COLO668 (cell line): ENCODE data around the gene TTC21A.

Experiments used
- DNase-seq: peaks from one replicate; lab custom pipeline; 2025; ENCODE audit not compliant: unreplicated experiment; lab: John Stamatoyannopoulos, UW

TTC21A gene

DNA sequence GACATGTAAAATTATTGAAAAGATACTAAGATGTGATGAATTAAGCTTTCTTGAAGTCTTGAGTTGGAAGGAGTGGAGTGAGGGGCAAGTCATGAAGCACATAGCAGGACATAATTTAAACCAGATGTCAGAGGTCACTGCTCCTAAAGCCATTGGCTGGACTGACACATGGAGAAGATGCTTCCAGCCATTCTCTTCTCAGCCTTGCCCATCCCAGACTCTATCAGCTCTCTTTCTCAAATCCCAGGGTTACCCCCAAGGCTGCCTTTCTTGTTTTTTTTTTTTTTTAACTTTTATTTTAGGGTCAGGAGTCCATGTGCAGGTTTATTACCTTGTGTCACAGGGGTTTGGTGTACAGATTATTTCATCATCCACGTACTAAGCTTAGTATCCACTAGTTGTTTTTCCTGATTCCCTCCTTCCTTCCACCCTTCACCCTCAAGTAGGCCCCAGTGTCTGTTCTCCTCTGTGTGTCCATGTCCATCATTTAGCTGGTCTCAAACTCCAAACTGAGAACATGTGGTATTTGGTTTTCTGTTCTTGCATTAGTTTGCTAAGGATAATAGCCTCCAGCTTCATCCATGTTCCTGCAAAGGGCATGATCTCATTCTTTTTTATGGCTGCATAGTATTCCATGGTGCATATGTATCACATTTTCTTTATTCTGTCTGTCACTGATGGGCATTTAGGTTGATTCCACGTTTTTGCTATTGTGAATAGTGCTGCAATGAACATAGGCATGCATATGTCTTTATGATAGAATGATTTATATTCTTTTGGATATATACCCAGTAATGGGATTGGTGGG, 66.0 kb downstream of the TTC21A start:
- DNase-seq = no peak

DNA sequence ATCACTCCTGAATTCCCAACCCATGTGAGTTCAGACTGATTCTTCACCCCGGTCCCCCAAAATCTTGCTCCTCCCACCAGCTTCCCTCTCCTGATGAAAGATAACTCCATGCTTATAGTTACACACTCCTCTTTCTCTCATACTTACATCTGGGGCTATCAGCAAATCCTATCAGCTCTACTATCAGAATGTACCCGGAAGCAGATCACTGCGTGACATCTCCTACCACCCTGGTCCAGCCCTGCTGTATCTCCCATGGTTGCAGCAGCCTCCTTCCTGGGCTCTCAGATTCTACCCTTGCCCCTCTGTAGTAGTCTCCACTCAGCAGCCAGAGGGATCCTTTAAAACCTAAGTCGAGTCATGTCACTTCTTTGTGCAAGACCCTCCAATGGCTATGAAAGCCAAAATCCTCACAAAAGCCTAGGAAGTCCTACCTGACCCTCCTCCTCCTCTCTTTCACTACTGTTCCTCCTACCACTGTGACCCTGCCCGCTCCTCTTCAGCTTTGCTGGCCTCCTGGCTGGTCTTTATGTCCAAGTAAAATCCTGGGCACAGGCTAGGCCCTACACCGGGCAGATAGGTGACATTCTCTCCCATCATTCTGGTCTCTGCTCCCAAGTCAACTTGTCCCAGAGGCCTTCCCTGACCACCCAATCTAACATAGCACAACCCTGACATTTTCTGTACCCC, 68.7 kb downstream of the TTC21A start:
- no peak for DNase-seq

- DNase-seq = peak; percentile 54
Measured at GRCh38 chr3:39177708-39178332, 70.3 kb downstream of the TTC21A start.

DNA sequence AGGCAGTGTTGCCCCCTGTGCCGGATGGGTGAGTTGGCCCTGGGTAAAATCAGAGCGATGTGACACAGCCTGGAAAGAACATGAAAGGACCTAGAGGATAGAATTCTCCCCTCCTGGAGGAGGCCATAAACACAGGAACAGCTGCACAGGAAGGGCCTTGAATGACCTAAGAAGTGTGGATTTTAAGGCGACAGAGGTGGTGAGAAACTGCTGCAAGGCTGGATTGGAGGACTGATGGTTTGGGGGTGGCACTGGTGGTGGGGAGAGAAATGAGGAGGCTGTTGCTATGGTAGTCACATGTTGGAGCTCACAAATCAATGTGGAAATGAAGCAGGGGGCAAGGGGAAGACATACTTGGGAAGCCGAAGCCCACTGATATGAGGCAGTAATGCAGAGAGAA, 71.1 kb downstream of the TTC21A start:
- no peak for DNase-seq

DNA sequence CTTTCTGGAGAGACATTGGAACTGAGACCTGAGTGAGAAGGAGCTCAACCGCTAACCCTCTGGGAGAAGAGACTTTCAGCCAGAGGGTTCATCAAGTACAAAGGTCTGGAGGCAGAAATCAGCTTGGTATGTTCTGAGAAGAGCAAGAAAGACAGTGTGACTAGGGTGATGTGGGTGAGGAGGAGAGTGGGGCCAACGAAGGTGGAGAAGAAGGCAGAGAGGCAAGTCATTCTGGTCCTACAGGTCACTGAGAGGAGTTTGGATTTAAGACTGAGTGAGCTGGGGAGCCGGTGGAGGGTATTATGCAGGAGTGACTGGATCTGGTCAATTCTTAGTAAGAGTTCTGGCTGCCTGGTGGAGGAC, 72.7 kb downstream of the TTC21A start:
- DNase-seq = no peak

DNA sequence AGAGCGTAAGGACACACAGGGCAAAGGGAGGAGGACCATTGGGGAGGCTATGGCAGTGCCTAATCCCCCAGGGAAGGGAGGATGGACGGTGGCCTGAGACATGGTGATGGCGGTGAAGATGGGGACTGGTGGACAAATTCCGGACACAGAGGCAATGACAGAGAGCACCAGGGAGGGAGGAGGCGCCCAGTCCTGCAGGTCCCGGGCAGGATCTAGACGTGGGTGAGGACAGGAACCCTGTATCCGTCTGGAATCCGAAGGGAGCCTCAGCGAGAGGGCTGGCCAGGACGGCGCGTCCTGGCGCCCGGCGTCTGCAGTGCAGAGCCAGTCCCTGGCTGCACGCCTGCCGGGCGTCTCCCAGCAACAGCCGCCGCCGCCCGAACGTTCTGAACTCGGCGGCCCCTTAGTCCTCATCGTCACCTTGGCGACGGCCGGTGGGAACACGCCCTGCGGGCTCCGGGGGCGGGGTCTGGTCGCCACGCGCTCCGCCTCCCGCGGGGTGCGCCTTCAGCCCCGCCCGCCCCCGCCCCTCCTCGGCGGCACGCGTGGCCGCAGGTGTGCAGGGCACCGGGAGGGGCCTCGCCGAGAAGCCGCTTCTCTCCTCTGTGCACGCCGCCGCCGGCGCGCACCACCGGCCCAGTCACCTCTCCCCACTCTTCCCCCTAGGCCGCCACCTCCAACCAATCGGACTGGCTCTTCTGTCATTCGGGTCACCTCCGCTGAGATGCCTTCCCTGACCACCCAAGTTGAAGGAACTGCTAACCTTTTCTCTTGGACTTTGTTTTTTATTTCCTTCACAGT, 73.3 kb downstream of the TTC21A start:
- peak; percentile 95 for DNase-seq

GRCh38 chr3:39181408-39182335, 74.2 kb downstream of the TTC21A start:
- DNase-seq = no peak

DNA sequence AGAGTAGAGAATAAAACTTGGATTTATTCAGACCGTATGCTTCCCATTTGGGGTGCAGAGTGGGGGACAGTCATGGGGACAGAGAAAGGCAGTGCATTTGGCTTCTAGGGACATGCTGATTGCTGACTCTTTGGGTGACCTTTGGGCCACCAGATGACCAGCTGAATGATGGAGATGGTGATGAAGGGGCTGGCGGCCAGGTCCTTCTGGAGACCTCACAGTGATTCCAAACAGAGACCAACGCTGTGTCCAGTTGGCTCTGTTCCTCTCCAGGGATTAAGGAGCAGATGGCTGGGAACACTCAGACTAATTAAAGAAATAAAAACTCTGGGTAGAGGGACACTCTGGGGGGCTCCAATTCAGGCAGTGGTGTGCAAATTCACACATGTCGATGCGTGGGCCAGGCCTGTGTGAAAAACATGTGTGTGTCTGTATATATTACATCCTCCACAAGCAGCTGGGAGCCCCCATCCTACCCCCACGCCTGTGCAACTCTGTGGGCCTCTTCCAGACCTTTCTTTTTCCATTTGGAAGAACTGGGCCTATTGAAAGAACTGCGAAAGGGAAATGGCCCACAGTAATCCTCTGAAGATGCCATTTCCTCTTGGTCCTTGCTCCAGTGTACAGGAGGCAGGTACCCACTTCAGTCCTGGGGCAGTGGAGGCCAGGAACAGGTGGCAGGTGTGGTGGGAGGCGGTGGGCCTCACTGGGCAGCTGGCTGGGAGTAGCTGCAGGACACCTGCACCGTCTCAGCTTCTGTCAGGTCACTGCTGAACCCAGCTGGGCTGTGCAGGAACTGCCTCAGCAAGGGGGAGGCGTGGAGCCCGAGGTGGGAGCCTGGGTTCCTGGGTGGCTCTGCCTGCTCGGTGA, 76.0 kb downstream of the TTC21A start:
- DNase-seq = peak; percentile 29

DNA sequence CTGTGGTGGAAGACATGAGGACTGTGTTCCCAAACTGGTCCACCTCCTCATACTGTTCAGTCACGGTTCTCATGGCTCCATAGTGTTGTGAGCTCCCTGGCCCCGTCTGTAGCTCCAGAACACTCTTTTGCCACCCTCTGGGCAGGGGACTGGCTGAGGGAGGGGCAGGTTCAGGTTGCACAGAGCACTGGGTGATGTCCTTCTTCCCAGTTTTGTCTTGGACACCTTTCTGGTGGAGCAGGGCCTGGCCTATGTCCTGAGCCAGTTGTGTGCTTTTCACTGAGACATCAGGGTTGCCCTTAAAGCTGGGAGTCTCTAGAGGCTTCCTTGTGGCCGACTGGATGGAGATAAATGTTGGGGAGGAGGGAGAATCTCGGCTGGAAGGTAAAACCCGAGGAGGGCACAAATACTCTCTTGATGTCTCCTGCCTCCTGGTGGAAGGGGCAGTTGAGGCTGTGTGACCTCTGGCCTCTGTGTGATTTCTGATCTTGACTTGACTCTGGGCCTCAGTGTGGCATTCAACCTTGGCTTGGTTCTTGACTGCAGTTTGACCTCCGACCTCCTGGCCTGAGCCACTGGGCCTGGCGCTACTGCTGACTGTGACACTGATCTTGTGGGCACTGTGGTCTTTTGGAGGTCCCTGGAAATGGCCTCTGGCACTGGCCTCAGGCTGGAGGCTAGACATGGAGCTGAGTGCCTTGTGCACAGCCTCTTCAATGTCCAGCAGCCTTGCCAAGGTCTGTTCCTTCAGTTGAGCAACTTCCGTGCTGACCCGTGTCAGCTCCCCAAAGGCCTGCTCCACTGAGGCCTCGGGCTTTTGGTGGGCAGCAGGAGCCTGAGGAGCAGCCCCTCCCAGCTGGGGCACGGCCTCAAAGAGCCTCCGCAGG, 76.8 kb downstream of the TTC21A start:
- no peak for DNase-seq

- no peak for DNase-seq
Measured at GRCh38 chr3:39184968-39185285, 77.4 kb downstream of the TTC21A start.

- DNase-seq = no peak
Measured at GRCh38 chr3:39185326-39185958, 78.0 kb downstream of the TTC21A start.

DNA sequence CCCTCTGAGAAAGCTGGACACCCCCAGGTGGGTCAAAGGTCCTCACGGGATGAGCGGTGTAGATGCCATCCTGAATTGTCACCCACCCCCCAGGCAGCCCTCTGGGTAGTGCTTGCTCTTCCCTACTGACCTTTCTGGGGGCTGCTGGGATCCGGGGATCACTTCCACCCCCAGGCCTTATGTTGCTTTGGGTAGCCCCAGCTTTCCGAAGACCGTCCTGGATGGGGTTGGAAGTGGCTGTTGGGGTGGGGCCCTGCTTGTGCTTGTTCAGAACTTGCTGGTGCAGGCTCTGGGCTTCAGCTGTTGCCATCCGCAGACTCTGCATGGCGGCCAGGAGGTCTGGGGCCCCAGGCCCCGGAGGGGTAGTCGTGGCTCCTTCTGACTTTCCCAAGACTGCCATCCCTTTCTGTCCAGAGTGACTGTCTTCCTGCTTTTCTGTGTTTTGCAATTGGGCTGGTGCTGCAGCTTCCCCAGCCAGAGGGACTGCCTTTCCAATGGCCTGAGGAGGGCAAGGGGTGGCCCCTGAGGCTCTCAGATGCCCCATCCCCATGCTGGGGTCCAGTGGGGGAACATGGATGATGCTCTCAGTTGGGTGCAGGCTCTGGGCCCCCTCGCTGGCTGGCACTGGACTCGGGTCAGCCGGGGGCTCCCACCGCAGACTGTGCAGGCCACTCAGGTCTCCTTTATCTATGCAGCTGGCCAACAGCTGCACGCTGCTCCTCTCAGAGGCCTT, 78.6 kb downstream of the TTC21A start:
- no peak for DNase-seq

GRCh38 chr3:39186692-39187151, 79.2 kb downstream of the TTC21A start:
- DNase-seq = no peak

GRCh38 chr3:39187372-39188155, 80.1 kb downstream of the TTC21A start:
- no peak for DNase-seq
